ENCODE data around the gene KMT2D.

GRCh38 chr12:49089821-49090773, 29.5 kb upstream of the KMT2D start:
- no peak for TF ChIP-seq CTCF (IDR thresholded peaks at IDR 0.05 in 4 of 5, conservative IDR thresholded peaks at IDR 0.05 in 1 of 5)
- no peak for TF ChIP-seq POLR2A (IDR thresholded peaks at IDR 0.05)
